Right atrium auricular region (tissue), 2 donors: ENCODE data around the gene SLC39A11. TPM values are rescaled to one million over a fixed set of nuclear protein-coding genes. Genes with fewer than 3 reads are reported as not detected.
"Not testable (repeated sequence)": the region's sequence is repeated elsewhere in the genome, so short reads cannot be mapped to it uniquely, and the experiment has no call there.

Source experiments
- DNase-seq: peaks from one replicate; pipeline ENCODE4 v3.0.0-alpha.2; 2019; ENCODE audit warnings: low spot score
- H3K27ac ChIP-seq, 2 donors: fragments of 200-600 bp; sonication (generic); 1 replicate in 1 of 2; 2 replicates in 1 of 2; pipeline ENCODE4 v1.5.1; 2016 to 2019
- H3K27me3 ChIP-seq, 2 donors: fragments of 200-600 bp; sonication (generic); one replicate each; pipeline versions ENCODE4 v1.5.1 to v1.6.0; 2017 to 2019
- H3K36me3 ChIP-seq: fragments of 200-600 bp; sonication (generic); one replicate; pipeline ENCODE4 v1.5.1; 2016
- H3K4me1 ChIP-seq, 2 donors: fragments of 200-600 bp; sonication (generic); one replicate each; pipeline versions ENCODE4 v1.5.1 to v1.6.0; 2017 to 2019
- H3K4me3 ChIP-seq, 2 donors: fragments of 200-600 bp; sonication (generic); 1 replicate in 1 of 2; 2 replicates in 1 of 2; pipeline ENCODE4 v1.5.1; 2017 to 2019; ENCODE audit warnings: mild to moderate bottlenecking in 1 of 2, moderate library complexity in 1 of 2
- H3K9me3 ChIP-seq, 2 donors: fragments of 200-600 bp; sonication (generic); one replicate each; pipeline ENCODE4 v1.5.1; 2019
- CTCF ChIP-seq, 2 donors: fragments of 200-600 bp; sonication (generic); IDR thresholded peaks; one replicate each; pipeline ENCODE4 v1.5.1; 2019; ENCODE audit warnings: antibody characterized with exemption in 2 of 2
- total RNA-seq, 2 donors: library from RNA; depleted of rRNA; stranded (reverse); fragments of >200 nt; gene quantifications; one replicate each; pipeline ENCODE4 v1.1.0, GENCODE V29; 2016

Gene SLC39A11
- total RNA-seq, 2 donors from 2014 or later: 7.4 to 15.5 TPM

- Histone ChIP-seq H3K36me3 (no peaks in the 10 kb centered on the region), H3K4me3 (no peak overlapping the region), H3K27me3 (no peaks in the 10 kb centered on the region), H3K4me1 (no peaks in the 10 kb centered on the region), H3K27ac (no peak overlapping the region), H3K9me3 (no peaks in the 10 kb centered on the region)
- TF ChIP-seq CTCF (IDR thresholded peaks at IDR 0.05): no peak
- DNase-seq: no peak
Observed at GRCh38 chr17:72786209-72786608, 306.3 kb downstream of the SLC39A11 start.

- no peak for TF ChIP-seq CTCF (IDR thresholded peaks at IDR 0.05)
- DNase-seq: no peak
Observed at GRCh38 chr17:72782985-72783701, 309.3 kb downstream of the SLC39A11 start.

GRCh38 chr17:72782437-72782836 is 310.1 kb downstream of the SLC39A11 start:
- DNase-seq, H3K4me3 ChIP-seq, H3K9me3 ChIP-seq, H3K4me1 ChIP-seq, H3K36me3 ChIP-seq, H3K27me3 ChIP-seq, H3K27ac ChIP-seq: not testable (repeated sequence)

More at GRCh38 chr17:72782985-72783701, 309.3 kb downstream of the SLC39A11 start:
- no peaks in the 10 kb centered on the region for H3K27me3 ChIP-seq
- H3K36me3 ChIP-seq: no peaks in the 10 kb centered on the region
- no peaks in the 10 kb centered on the region for H3K9me3 ChIP-seq
- no peaks in the 10 kb centered on the region for H3K4me1 ChIP-seq
- H3K27ac ChIP-seq: no peak overlapping the region
- H3K4me3 ChIP-seq: no peak overlapping the region

- H3K36me3 ChIP-seq: no peaks in the 10 kb centered on the region
- no peak for TF ChIP-seq CTCF (IDR thresholded peaks at IDR 0.05)
- no peak overlapping the region for H3K4me3 ChIP-seq
- DNase-seq: no peak
- no peaks in the 10 kb centered on the region for H3K4me1 ChIP-seq
- no peak overlapping the region for H3K27ac ChIP-seq
- no peaks in the 10 kb centered on the region for H3K9me3 ChIP-seq
- H3K27me3 ChIP-seq: no peaks in the 10 kb centered on the region
Observed at GRCh38 chr17:72778169-72779151, 314.0 kb downstream of the SLC39A11 start.

- H3K4me3 ChIP-seq: no peak overlapping the region
- H3K27ac ChIP-seq: no peak overlapping the region
- H3K4me1 ChIP-seq: no peaks in the 10 kb centered on the region
- no peak for DNase-seq
- H3K9me3 ChIP-seq: no peaks in the 10 kb centered on the region
- H3K27me3 ChIP-seq: no peaks in the 10 kb centered on the region
- no peaks in the 10 kb centered on the region for H3K36me3 ChIP-seq
- TF ChIP-seq CTCF (IDR thresholded peaks at IDR 0.05): no peak
Observed at GRCh38 chr17:72775919-72776318, 316.6 kb downstream of the SLC39A11 start.

- no peaks in the 10 kb centered on the region for H3K36me3 ChIP-seq
- no peak for TF ChIP-seq CTCF (IDR thresholded peaks at IDR 0.05)
- DNase-seq: no peak
- no peak overlapping the region for H3K4me3 ChIP-seq
- no peaks in the 10 kb centered on the region for H3K4me1 ChIP-seq
- no peaks in the 10 kb centered on the region for H3K27me3 ChIP-seq
- H3K27ac ChIP-seq: no peak overlapping the region
- peaks cover 0 to 3% of the 10 kb centered on the region in 2 donors for H3K9me3 ChIP-seq
Observed at GRCh38 chr17:72775237-72775636, 317.3 kb downstream of the SLC39A11 start.
